LHCN-M2 (cell line): ENCODE data around the gene ARPIN. TPM values are rescaled to one million over a fixed set of nuclear protein-coding genes. Genes with fewer than 3 reads are reported as not detected.
"Not testable (repeated sequence)": the region's sequence is repeated elsewhere in the genome, so short reads cannot be mapped to it uniquely, and the experiment has no call there.

ENCODE experiments used
- DNase-seq: peaks from one replicate; pipeline ENCODE4 v3.0.0-alpha.2; 2012; ENCODE audit warnings: low read depth
- total RNA-seq: library from RNA; depleted of rRNA; stranded (reverse); fragments of >200 nt; gene quantifications from 2 replicates; pipeline ENCODE4 v1.2.3, GENCODE V29; 2014

Gene ARPIN
- total RNA-seq, 1 experiment from 2014 or later: 14.3 TPM

DNA sequence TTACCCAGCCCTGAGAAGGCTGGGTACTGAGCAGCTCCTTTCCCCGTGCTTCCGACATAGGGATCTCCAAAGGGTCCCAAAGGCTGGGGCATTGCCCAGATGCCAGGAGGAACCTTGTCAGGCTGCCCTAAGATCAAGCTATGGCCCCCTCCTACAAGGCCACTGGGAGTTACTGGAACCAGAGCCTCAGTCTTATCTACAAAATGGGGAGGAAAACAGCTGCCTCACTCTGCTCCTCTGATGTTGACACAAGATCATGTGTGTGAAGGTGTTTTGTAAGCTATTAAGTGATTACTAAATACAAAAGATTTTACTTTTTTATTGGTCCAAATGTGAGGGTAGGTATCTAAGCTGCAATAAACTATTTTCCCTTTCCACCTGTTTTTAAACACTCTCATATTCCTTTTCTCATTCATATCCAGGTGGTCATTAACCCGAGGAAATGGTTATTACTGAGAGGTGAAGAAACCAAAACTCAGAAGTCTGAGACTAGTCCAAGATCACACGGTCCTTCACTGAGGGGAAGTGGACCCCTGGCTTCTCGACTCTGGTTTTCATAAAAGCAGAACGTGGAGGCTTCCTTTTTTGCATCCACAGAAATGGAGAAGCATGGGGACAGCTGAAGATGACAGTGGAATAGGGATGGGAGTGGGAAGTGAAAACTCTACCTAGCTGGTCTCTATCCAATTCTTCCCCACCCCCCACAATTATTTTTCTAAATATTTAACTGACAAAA lies 1.7 kb downstream of the ARPIN start:
- no peak for DNase-seq

- DNase-seq: no peak
These were observed 3.1 kb downstream of the ARPIN start for GRCh38 chr15:89909611-89910010.

DNA sequence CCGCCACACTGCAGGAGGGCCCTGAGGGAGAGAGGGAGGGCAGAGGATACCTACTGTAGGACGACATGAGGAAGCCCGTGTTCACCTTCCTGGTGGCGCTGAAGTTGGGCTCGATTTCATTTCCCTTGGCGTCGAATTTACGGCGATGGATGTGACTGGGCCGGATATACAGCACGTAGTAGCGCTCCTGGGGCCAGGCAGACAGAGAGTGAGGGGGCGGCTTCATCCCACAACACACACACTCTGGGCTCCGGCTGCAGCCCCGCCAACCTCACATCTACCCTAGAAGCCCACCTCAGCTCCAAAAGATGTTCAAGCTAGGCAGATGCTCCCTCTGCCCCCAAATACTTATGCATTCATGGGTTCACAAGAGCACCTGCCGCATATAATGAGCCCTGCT lies 4.5 kb downstream of the ARPIN start:
- DNase-seq: no peak

- no peak for DNase-seq
These were observed 5.5 kb downstream of the ARPIN start for GRCh38 chr15:89907289-89907688.

- no peak for DNase-seq
These were observed 6.8 kb downstream of the ARPIN start for GRCh38 chr15:89905846-89906378.

DNA sequence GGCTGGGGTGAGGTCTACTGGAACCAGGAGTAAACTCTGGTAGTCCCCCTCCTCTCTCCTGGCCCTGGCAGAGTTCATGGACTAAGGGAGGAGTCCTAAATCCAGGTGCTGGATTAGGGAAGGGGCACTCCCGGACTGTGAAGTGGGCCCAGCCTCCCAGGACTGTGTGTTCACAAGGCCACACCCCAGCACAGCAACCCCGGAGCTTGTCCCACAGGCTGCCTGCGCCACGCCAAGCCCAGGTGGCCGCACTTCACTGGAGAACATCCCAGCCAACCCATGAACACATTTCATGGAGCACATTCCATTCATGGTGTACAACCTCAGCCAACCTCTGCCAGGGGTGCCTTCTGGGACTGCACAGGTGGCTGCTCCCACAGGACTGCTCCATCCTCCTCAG lies 8.2 kb downstream of the ARPIN start:
- DNase-seq: no peak

- DNase-seq: no peak
These were observed 9.0 kb downstream of the ARPIN start for GRCh38 chr15:89903858-89904130.

GRCh38 chr15:89903015-89903857 lies 9.5 kb downstream of the ARPIN start:
- DNase-seq: no peak

- DNase-seq: no peak
These were observed 11.9 kb downstream of the ARPIN start for GRCh38 chr15:89900849-89901248.

GRCh38 chr15:89899951-89900567 lies 12.7 kb downstream of the ARPIN start:
- DNase-seq: no peak

GRCh38 chr15:89899295-89899945 lies 13.3 kb downstream of the ARPIN start:
- DNase-seq: no peak

- DNase-seq: peak; percentile 42
These were observed 14.0 kb downstream of the ARPIN start for GRCh38 chr15:89898614-89899294.

DNA sequence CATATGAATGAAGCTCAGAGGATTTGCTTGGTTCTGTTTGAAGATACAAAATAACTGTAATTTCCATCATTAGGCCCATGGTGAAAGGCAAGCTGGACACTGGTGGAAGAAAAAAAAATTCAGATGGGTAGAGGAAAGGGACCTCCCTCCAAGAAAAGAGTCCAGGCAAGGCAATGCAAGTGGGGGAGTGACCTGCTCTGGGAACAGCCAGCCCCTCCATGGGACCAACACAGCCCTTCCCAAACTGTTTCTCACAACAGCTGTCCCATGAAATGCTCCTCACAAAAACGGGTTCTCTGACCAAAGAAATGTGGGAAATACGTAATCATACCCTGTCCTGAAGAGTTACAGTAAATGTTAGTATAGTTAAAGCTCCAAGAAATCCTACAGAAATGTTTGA lies 14.6 kb downstream of the ARPIN start:
- DNase-seq: no peak

- peak; percentile 93 for DNase-seq
These were observed 18.9 kb downstream of the ARPIN start, which contains the start of gene AP3S2 for GRCh38 chr15:89893696-89894447. Gene AP3S2, minus strand, starts transcription at chr15:89893994. Its CDS starts 45 bp downstream, at chr15:89893949.

- DNase-seq: no peak
These were observed 19.7 kb downstream of the ARPIN start for GRCh38 chr15:89893027-89893426.

DNA sequence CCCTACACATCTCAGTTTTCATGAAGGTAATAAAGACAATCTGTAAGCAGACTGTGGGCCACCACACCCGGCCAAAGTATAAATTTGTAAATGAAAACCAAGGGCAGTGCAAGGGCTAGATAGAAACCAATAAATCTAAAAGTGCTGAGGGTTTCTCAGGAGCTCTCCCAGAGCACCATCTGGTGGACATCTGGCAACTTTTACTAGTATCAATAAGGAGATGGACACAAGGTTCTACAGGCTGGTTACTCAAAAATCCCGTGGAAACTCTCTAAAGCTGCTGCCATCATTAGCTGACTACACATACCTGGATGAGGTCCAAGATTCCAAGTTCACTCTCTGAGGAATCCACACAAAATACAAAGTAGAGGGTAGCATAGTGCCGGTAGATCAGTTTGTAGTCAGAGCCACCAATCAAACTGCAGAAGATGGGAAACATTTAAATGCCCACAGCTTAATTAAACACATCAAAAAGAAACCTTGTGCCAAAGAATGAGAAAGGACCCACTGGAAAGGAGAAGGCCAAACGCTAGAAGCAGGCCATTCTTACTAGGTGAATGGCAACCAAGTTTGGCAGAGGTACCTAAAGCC lies 24.4 kb downstream of the ARPIN start:
- DNase-seq: peak; percentile 64

GRCh38 chr15:89885611-89886010 lies 27.1 kb downstream of the ARPIN start:
- DNase-seq: no peak

DNA sequence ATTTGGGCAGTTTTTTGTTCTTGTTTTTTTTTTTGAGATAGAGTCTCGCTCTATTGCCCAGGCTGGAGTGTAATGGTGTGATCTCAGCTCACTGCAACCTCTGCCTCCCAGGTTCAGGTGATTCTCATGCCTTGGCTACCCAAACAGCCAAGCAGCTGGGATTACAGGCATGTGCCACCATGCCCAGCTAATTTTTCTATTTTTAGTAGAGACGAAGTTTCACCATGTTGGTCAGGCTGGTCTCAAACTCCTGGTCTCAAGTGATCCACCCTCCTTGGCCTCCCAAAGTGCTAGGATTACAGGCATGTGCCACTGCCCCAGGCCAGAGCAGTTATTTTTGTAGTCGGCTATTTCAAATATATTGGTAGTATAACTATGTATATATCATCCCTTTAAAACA lies 27.6 kb downstream of the ARPIN start:
- not testable (repeated sequence) for DNase-seq

DNA sequence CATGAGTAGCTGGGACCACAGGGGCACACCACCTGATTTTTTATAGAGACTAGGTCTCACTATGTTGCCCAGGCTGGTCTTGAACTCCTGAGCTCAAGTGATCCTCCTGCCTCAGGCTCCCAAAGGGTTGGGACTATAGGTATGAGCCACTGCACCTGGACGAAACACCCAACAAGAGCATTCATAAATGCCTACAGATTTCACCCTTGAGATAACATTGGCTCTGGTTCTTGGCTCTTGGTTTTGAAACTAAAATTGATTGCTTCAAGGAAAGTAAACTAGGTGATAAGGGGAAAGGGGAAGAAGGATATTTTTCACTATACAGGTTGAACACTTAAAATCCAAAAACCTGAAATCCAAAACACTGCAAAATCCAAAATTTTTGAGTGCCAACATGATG lies 29.2 kb downstream of the ARPIN start:
- no peak for DNase-seq

GRCh38 chr15:89880727-89881126 lies 32.0 kb downstream of the ARPIN start:
- no peak for DNase-seq
